Measurements from ENCODE around the gene LCT.

Gene LCT

GRCh38 chr2:135768863-135769262 lies 68.1 kb downstream of the LCT start:
- no peak for TF ChIP-seq CTCF (IDR thresholded peaks at IDR 0.05; ENCODE audit: extremely low read depth, insufficient read depth, missing control alignments)
- DNase-seq (ENCODE audit: low spot score) = no peak
- in situ Hi-C loops (cut with MboI; ENCODE audit: low pct_unique_long_range_greater_than_20kb, low sequenced_read_pairs, unreplicated experiment) = no loop called here

- DNase-seq (ENCODE audit: low spot score) = no peak
- no peak for TF ChIP-seq CTCF (IDR thresholded peaks at IDR 0.05; ENCODE audit: extremely low read depth, insufficient read depth, missing control alignments)
- in situ Hi-C loops (cut with MboI; ENCODE audit: low pct_unique_long_range_greater_than_20kb, low sequenced_read_pairs, unreplicated experiment) = no loop called here
Observed at GRCh38 chr2:135762530-135762929, 74.5 kb downstream of the LCT start.

GRCh38 chr2:135762022-135762421 lies 75.0 kb downstream of the LCT start:
- DNase-seq (ENCODE audit: low spot score) = no peak
- no peak for TF ChIP-seq CTCF (IDR thresholded peaks at IDR 0.05; ENCODE audit: extremely low read depth, insufficient read depth, missing control alignments)
- in situ Hi-C loops (cut with MboI; ENCODE audit: low pct_unique_long_range_greater_than_20kb, low sequenced_read_pairs, unreplicated experiment) = no loop called here

- no peak for DNase-seq (ENCODE audit: low spot score)
- no peak for TF ChIP-seq CTCF (IDR thresholded peaks at IDR 0.05; ENCODE audit: extremely low read depth, insufficient read depth, missing control alignments)
- in situ Hi-C loops (cut with MboI; ENCODE audit: low pct_unique_long_range_greater_than_20kb, low sequenced_read_pairs, unreplicated experiment) = no loop called here
Observed at GRCh38 chr2:135756692-135757091, 80.3 kb downstream of the LCT start.

- TF ChIP-seq CTCF (IDR thresholded peaks at IDR 0.05; ENCODE audit: extremely low read depth, insufficient read depth, missing control alignments) = no peak
- no peak for DNase-seq (ENCODE audit: low spot score)
Observed at GRCh38 chr2:135755573-135755972, 81.4 kb downstream of the LCT start.

GRCh38 chr2:135745545-135745944 lies 91.4 kb downstream of the LCT start:
- TF ChIP-seq CTCF (IDR thresholded peaks at IDR 0.05; ENCODE audit: extremely low read depth, insufficient read depth, missing control alignments) = no peak
- in situ Hi-C loops (cut with MboI; ENCODE audit: low pct_unique_long_range_greater_than_20kb, low sequenced_read_pairs, unreplicated experiment) = no loop called here
- no peak for DNase-seq (ENCODE audit: low spot score)

More at GRCh38 chr2:135755573-135755972, 81.4 kb downstream of the LCT start:
- in situ Hi-C loops (cut with MboI; ENCODE audit: low pct_unique_long_range_greater_than_20kb, low sequenced_read_pairs, unreplicated experiment) = no loop called here

- in situ Hi-C loops (cut with MboI; ENCODE audit: low pct_unique_long_range_greater_than_20kb, low sequenced_read_pairs, unreplicated experiment) = no loop called here
- TF ChIP-seq CTCF (IDR thresholded peaks at IDR 0.05; ENCODE audit: extremely low read depth, insufficient read depth, missing control alignments) = peak; percentile 47
- peak; percentile 36 for DNase-seq (ENCODE audit: low spot score)
Observed at GRCh38 chr2:135744760-135745314, 92.1 kb downstream of the LCT start.

All from GM13977 (cell line).